SHP77 treated with DMSO at 0.1 percent for 48 hours (cell line): ENCODE data around the gene EPHB2.

Experiments
- DNase-seq: peaks from one replicate; lab custom pipeline; 2025; lab: John Stamatoyannopoulos, UW

Gene EPHB2

GRCh38 chr1:22751124-22751531 lies 40.5 kb downstream of the EPHB2 start:
- DNase-seq = no peak

GRCh38 chr1:22752339-22752738 lies 41.7 kb downstream of the EPHB2 start:
- DNase-seq = no peak

GRCh38 chr1:22753481-22753971 lies 42.9 kb downstream of the EPHB2 start:
- no peak for DNase-seq

GRCh38 chr1:22754106-22754768 lies 43.6 kb downstream of the EPHB2 start:
- DNase-seq = no peak

GRCh38 chr1:22754824-22755223 lies 44.2 kb downstream of the EPHB2 start:
- DNase-seq = no peak

- DNase-seq = no peak
Observed at GRCh38 chr1:22755641-22756040, 45.0 kb downstream of the EPHB2 start.

GRCh38 chr1:22756125-22756735 lies 45.6 kb downstream of the EPHB2 start:
- DNase-seq = no peak

GRCh38 chr1:22760455-22760854 lies 49.8 kb downstream of the EPHB2 start:
- no peak for DNase-seq

DNA sequence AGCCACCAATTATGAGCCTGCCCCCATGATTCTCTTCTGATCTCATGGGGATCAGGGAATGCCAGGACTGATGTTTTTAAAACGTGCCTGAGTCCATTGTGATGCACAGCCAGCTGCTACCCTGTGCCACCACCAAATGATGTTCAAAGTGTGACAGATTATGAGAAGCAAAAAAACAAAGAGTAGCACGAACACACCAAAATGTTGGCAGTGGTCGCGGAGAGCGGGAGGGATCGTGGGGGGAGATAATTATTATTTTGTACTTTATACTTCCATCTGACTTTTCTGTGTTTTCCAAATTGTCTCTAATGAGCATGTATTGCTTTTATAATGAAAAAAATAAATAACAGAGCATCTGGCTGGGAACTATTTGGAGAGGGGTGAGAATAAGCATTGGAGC lies 50.5 kb downstream of the EPHB2 start:
- no peak for DNase-seq

DNA sequence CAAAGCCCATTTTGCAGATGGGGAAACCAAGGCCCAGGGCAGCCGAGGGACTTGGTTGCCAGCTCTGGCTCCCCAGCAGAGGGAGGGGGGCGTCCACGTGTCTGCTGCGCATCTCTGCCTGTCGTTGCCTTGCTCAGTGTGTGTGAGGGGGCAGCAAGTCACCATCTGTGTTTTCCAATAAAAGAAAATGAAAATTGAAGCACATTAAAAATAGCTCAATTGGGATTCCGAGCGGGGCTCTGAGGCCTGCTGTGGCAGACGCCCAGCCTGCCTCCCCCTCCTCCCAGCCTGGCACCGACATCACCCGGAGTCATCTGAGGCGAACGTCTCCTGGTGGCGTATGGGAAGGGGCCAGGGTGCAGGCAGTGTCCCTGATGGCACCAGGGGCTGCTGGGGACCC lies 51.2 kb downstream of the EPHB2 start:
- no peak for DNase-seq

DNA sequence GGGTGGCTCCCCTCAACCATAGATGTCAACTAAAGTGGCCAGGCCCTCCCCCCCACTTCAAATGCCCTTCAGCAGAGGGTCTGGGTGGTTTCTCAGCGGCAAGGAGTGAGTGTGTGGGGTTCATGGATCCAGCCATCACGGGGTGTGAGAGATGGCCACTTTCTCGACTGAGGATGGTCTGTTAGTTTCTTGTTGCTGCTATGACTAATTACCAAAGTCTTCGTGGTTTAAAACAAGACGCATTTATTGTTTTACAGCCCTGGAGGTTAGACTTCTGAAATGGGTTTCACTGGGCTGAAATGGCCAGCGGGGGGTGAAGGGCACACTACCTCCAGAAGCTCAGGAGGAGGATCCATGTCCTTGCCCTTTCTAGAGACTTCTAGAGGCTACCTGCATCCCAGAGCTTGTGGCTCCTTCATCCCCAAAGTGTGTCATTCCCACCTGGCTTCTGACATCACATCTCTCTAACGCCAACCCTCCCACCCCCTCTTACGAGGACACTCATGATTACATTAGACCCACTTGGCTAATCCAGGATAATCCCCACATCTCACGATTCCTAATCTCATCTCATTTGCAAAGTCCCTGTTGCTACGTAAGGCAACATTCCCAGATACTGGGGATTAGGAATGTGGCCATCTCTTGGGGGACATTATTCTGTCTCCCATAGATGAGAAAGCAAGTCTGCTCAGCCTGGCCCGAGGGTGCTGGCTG lies 53.0 kb downstream of the EPHB2 start:
- DNase-seq = no peak

GRCh38 chr1:22767852-22768251 lies 57.2 kb downstream of the EPHB2 start:
- DNase-seq = no peak

DNA sequence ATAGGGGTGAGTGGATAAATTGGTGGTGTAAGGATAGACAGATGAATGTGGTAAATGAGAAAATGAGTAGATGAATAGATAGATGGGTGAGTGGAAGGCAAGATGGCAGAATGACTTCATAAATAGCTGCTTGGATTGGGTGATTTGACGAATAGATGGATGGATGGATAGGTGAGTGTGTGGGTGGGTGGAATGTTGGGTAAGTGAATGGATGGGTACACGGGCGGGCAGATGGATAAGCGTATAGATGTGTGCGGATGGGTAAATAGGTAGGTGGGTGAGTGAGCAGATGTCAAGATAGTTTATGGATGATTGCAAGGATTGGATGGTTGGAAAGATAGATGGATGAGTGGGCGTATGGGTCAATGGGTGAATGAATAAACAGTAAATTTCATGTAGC lies 59.3 kb downstream of the EPHB2 start:
- DNase-seq = no peak

DNA sequence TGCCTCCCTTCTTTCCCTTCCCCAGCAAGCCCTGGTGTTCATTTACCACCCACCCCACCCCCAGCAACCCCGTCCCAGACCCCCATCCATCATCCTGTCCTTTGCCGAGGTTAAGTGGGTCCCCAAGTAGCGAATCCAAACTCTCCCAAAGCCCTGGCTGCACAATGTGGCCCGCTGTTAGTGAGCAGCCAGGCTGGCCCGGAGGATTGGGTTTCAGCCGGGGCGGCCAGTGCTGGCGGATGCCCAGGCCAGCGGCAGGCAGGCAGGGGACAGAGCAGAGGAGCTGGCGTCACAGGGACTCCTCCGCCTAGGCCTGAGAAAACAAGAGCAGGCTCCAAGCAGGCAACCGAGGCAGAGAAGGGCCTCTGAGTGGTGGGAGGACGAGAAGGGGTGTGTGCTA lies 61.4 kb downstream of the EPHB2 start:
- DNase-seq = no peak

DNA sequence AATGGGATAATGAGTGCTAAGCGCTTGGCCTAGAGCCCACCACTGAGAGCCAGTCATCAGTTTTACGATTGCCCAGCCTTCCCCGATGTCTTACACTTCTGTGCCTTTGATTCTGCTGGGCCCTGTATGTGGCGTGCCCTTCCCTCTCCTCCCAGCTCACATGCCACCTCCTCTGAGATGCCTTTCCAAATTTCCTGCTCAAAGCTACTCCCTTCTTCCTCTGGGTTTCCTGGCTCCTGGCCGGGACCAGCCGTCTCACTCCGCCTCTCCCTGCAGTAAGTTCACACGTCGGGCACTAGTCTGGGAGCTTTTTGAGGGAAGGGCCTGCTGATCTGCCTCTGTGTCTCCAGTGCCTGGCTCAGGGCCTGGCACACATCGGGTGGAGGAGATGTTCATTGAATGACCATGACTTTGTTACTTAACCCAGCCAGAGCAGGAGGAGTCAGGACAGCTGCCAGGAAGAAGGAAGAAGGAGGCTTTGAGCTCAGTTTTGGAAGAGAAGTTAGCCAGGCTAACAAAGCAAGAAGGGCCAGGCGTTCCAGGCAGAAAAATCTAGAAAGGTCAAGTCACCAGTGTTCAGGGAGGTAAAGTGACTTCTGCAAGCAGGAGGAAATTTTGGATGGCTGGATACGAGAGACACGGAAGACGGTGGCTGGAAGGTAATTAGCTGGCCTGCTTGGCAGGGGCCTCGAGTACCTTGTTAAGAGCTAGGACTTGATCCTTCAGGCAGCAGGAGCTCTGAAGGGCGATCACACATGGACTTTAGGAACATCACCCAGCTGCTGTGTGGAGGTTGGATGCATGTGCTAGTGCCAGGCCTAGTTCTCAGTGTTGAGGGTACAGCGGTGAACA lies 63.6 kb downstream of the EPHB2 start:
- DNase-seq = no peak

GRCh38 chr1:22774833-22775182 lies 64.2 kb downstream of the EPHB2 start:
- DNase-seq = no peak

DNA sequence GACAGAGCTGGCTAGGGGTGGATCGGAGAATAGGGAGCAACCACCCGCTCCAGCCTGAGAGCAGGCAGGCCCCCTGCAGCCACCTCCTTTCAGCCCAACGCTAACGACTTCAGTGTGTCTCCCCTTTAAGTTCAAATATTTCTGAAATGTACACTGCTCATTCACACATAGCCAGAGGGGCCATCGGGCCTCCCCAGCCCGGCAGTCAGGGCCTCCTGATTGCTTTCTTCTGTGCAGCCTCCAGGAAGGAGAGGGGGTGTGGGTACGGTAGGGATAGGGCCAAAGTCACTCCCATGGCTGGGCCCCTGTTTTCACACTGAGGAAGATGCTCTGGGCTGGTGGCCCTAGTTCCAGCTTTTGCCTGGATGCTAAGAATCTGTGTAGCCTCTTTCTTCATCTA lies 64.8 kb downstream of the EPHB2 start:
- DNase-seq = no peak

- DNase-seq = no peak
Observed at GRCh38 chr1:22776035-22776613, 65.5 kb downstream of the EPHB2 start.

DNA sequence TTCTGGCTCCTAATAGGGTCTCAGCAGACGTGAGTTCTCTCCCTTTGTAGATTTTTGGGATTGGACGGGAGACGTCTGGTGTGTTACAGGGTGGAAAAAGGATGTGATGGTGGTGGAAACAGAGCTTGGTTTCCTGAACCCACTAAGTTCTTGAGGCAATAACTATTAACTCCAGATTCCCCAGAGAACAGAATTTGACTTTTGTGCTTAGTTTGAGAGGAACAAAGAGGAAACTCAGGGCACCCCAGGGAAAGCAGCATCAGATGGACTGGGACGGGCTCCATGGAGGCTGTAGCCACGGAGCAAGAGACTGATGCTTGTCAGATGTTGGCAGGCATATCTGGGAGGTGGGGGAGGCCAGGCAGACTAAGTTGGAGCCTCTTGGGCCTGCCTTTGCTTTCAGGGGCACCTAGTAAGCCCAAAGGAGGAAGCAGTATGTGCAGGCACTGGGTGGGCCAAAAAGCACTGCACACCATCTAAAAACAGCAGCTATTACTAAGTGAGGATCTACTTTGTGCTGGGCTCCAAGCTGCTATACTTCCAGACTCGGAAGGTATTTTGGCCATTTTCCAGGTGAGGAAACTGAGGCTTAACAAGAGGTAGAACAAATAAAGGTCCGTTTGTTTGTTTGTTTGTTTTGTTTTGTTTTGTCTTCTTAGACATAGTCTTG lies 66.9 kb downstream of the EPHB2 start:
- no peak for DNase-seq

DNA sequence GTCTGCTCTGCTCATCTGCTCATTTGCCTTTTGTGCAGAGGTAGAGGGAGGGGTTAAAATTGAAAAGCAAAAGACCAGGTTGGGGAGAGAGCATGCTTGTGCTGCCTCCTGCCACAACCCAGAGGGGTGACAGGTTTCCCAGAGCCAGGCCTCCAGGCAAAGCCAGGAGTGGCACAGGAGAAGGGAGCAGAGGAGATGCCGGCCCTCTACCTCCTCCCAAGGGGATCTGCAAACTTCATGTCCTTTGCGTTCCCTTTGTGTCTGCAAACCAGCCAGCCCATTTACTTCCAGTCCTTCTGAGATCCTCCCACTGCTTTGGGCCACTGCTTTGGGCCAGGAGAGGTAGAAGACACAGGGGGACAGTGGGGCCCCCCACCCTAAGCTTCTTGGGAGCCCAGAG lies 67.8 kb downstream of the EPHB2 start:
- DNase-seq = no peak

DNA sequence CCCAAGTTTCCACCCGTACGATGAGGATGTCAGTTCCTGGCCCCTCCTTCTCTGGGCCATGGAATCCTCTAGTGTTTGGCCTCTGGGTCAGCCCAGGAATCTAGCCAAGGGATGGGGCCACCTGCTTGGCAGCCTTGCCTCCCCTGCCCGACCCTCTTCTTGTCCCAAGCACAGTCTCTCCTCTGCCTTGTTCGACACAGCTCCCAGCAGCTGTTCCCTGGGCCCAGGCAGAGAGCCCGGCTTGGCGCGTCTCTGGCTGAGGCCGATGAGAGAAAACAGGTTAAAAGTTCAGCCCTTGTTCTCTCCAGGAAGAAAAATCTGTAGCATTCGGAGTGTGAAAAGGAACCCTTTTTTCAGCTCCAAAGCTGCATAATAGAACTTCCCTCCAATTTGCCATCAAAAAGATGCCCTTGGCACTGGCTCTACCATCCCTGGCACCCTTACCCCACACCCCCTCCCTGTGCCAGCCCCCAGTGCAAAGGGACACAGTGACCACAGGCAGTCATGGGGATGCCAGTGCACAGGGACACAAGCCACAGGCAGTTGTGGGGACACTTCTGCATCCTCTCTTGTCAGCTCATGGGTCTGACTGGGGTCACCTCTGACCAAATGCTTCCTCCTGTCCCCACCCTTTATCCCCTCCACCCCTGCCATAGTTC lies 68.4 kb downstream of the EPHB2 start:
- DNase-seq = no peak
